Measurements from ENCODE around the gene PROX1. TPM values are rescaled to one million over a fixed set of nuclear protein-coding genes. Genes with fewer than 3 reads are reported as not detected.

PROX1 gene
- total RNA-seq, 1 experiment from 2014 or later, result not detected

DNA sequence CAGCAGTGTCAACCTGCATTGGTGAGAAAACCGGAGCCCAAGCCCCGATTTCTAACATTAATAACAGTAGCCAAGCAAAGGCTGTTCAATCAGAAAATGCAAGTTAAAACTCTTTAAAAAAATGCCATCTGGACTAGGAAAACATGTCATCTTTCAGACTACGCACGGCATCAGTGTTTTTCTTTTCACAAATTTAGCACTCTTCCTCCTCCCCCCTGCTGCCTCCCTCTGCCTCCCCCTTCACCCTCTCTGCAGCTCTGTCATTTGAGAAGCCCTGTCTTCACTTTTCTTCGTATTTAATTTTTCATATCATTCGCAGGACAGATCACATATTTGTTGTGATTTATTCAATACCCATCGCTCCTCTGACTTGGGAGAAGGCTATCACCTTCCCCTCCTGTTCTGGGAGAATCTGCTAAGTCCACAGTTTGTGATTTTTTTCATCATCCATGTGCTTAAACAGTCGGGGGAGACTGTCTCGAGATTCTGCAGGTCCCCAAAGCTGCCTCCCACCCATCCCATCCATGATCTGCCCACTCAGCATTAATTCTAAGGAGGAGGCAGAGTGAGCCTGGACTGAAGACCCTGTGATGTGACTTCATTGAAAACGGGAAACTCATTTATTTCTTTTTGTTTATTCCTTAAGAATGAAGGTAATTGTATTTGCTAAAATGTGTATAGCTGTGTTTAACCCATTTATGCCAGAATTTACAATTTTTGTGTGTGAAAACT is 84.8 kb downstream of the PROX1 start:
- Histone ChIP-seq H3K9me2 (ENCODE audit: insufficient read depth) (no peaks in the 10 kb centered on the region), H3K27me3 (ENCODE audit: insufficient read depth, low read depth) (no peaks in the 10 kb centered on the region), H4K20me1 (ENCODE audit: insufficient read depth) (no peaks in the 10 kb centered on the region), H3K36me3 (ENCODE audit: low read depth) (no peaks in the 10 kb centered on the region), H3K4me2 (peak overlapping the region; percentile 11; the same call in 1 of the 2 replicates), H3K27ac (no peak overlapping the region), H3K4me1 (replicated peaks; ENCODE audit: insufficient read depth) (no peaks in the 10 kb centered on the region), H3K4me3 (no peak overlapping the region), H3F3A (ENCODE audit: insufficient read depth, low read depth) (no peaks in the 10 kb centered on the region), H2AFZ (0 out of 2 replicates have a peak overlapping the region, but pooled peaks have one; percentile 44), H3K79me2 (ENCODE audit: low read depth) (no peaks in the 10 kb centered on the region), H3K9me3 (ENCODE audit: insufficient read depth, low read depth) (no peaks in the 10 kb centered on the region)
- intact Hi-C loops (cut with micrococcal nuclease; ENCODE audit: unreplicated experiment), result no loop called here
- ChIA-PET CTCF (no interaction called here), POLR2A (ENCODE audit: unreplicated experiment) (no interaction called here)
- TF ChIP-seq EZH2 (IDR thresholded peaks at IDR 0.05; ENCODE audit: low read depth), result no peak
- TF ChIP-seq, protein P1, sequence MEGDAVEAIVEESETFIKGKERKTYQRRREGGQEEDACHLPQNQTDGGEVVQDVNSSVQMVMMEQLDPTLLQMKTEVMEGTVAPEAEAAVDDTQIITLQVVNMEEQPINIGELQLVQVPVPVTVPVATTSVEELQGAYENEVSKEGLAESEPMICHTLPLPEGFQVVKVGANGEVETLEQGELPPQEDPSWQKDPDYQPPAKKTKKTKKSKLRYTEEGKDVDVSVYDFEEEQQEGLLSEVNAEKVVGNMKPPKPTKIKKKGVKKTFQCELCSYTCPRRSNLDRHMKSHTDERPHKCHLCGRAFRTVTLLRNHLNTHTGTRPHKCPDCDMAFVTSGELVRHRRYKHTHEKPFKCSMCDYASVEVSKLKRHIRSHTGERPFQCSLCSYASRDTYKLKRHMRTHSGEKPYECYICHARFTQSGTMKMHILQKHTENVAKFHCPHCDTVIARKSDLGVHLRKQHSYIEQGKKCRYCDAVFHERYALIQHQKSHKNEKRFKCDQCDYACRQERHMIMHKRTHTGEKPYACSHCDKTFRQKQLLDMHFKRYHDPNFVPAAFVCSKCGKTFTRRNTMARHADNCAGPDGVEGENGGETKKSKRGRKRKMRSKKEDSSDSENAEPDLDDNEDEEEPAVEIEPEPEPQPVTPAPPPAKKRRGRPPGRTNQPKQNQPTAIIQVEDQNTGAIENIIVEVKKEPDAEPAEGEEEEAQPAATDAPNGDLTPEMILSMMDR (conservative IDR thresholded peaks at IDR 0.05), result no peak
- DNase-seq, result no peak
- no TSS peak for BruUV-seq (replicated peaks)

DNA sequence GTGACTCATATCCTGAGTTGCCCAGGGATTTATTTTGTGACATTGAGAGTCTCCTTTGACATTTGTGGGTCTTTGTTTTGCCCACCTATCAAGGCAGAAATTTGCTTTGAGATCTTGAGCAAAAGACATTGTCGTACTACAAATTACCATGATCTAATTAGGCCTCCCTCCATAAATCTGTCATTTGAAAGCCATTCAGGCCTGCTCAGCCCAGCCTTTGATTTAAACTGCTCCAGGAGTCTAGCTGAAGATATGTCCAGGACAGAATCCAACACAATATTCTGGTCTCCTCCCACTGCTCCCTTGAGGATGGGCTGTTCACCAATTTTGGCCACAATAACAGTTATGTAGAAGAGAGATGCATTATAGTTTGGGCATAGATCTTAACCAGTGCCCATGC is 86.7 kb downstream of the PROX1 start:
- no peaks in the 10 kb centered on the region for H3F3A ChIP-seq (ENCODE audit: insufficient read depth, low read depth)
- H3K36me3 ChIP-seq (ENCODE audit: low read depth), result no peaks in the 10 kb centered on the region
- TF ChIP-seq, protein P1 (conservative IDR thresholded peaks at IDR 0.05), result no peak
- no peak for TF ChIP-seq EZH2 (IDR thresholded peaks at IDR 0.05; ENCODE audit: low read depth)
- no peak overlapping the region for H3K27ac ChIP-seq
- no peak overlapping the region for H2AFZ ChIP-seq
- no peaks in the 10 kb centered on the region for H3K4me1 ChIP-seq (replicated peaks; ENCODE audit: insufficient read depth)
- no peak for DNase-seq
- no peaks in the 10 kb centered on the region for H3K79me2 ChIP-seq (ENCODE audit: low read depth)
- no peaks in the 10 kb centered on the region for H3K9me2 ChIP-seq (ENCODE audit: insufficient read depth)
- H3K27me3 ChIP-seq (ENCODE audit: insufficient read depth, low read depth), result no peaks in the 10 kb centered on the region
- ChIA-PET CTCF (no interaction called here), POLR2A (ENCODE audit: unreplicated experiment) (no interaction called here)
- no peak overlapping the region for H3K4me2 ChIP-seq
- intact Hi-C loops (cut with micrococcal nuclease; ENCODE audit: unreplicated experiment), result no loop called here
- no TSS peak for BruUV-seq (replicated peaks)
- H3K9me3 ChIP-seq (ENCODE audit: insufficient read depth, low read depth), result 0 out of 2 replicates have a peak, but pooled peaks cover 2% of the 10 kb centered on the region
- no peak overlapping the region for H3K4me3 ChIP-seq
- H4K20me1 ChIP-seq (ENCODE audit: insufficient read depth), result no peaks in the 10 kb centered on the region

DNA sequence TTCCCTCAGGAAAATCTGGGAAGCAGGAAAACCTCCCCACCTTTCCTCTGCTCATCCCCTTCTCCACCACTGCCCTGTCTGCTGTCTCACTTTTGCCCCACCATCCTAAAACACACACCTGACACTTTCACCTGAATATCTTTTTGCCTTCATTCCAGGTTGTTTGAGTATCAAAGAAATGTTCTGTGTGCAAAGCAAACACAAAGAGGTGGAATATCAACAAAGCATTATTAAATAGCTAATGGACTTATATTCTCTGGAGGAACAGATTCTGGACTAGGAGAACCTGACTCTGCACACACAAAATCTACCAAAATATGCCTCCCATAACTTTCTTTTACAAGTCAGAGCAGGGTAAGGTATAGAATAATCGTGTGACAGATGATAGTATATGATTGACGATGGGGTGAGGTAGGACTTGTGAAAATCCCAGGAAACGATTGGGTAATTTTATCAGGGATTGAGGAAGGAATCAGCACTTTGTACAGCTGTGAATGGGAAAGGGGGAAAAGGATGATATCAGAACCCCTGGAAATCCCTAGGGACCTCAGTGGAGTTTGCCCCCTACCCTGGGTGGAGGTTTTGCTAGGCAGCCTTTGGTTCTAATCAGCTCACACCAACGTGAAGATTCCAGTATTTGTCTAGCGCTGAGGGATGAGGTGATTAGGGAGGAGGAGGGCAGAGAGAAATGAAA is 87.7 kb downstream of the PROX1 start:
- Histone ChIP-seq H3K9me2 (ENCODE audit: insufficient read depth) (no peaks in the 10 kb centered on the region), H3K9me3 (ENCODE audit: insufficient read depth, low read depth) (0 out of 2 replicates have a peak, but pooled peaks cover 2% of the 10 kb centered on the region), H3K36me3 (ENCODE audit: low read depth) (no peaks in the 10 kb centered on the region), H3K4me2 (no peak overlapping the region), H3F3A (ENCODE audit: insufficient read depth, low read depth) (no peaks in the 10 kb centered on the region), H2AFZ (no peak overlapping the region), H3K79me2 (ENCODE audit: low read depth) (no peaks in the 10 kb centered on the region), H3K27ac (no peak overlapping the region), H4K20me1 (ENCODE audit: insufficient read depth) (no peaks in the 10 kb centered on the region), H3K4me3 (no peak overlapping the region), H3K27me3 (ENCODE audit: insufficient read depth, low read depth) (no peaks in the 10 kb centered on the region), H3K4me1 (replicated peaks; ENCODE audit: insufficient read depth) (no peaks in the 10 kb centered on the region)
- POLR2A ChIA-PET (ENCODE audit: unreplicated experiment), result no interaction called here
- CTCF ChIA-PET, result no interaction called here
- DNase-seq, result no peak
- intact Hi-C loops (cut with micrococcal nuclease; ENCODE audit: unreplicated experiment), result no loop called here
- no TSS peak for BruUV-seq (replicated peaks)
- TF ChIP-seq, protein P1 (conservative IDR thresholded peaks at IDR 0.05), result no peak
- TF ChIP-seq EZH2 (IDR thresholded peaks at IDR 0.05; ENCODE audit: low read depth), result no peak
